Measurements from ENCODE around the gene SENP6. TPM values are rescaled to one million over a fixed set of nuclear protein-coding genes. Genes with fewer than 3 reads are reported as not detected.

SENP6 gene
- total RNA-seq, 1 donor from 2014 or later: 282 TPM

- peak; percentile 31 for DNase-seq (ENCODE audit: low spot score)
Measured at GRCh38 chr6:75747152-75747992, 145.7 kb downstream of the SENP6 start.

- DNase-seq (ENCODE audit: low spot score): no peak
Measured at GRCh38 chr6:75748003-75748742, 146.5 kb downstream of the SENP6 start.

GRCh38 chr6:75748743-75749538 is 147.3 kb downstream of the SENP6 start, which contains the start of gene MYO6:
Gene MYO6, plus strand, starts transcription at chr6:75749239. Its CDS starts 68,309 bp downstream, at chr6:75817548.
- DNase-seq (ENCODE audit: low spot score): peak; percentile 71

- no peak for DNase-seq (ENCODE audit: low spot score)
Measured at GRCh38 chr6:75751443-75751842, 149.8 kb downstream of the SENP6 start.

GRCh38 chr6:75752365-75752764 is 150.7 kb downstream of the SENP6 start:
- peak; percentile 35 for DNase-seq (ENCODE audit: low spot score)

GRCh38 chr6:75755704-75756103 is 154.0 kb downstream of the SENP6 start:
- no peak for DNase-seq (ENCODE audit: low spot score)

GRCh38 chr6:75757295-75757694 is 155.6 kb downstream of the SENP6 start:
- no peak for DNase-seq (ENCODE audit: low spot score)

- DNase-seq (ENCODE audit: low spot score): no peak
Measured at GRCh38 chr6:75758061-75758460, 156.4 kb downstream of the SENP6 start.

- no peak for DNase-seq (ENCODE audit: low spot score)
Measured at GRCh38 chr6:75759207-75759606, 157.5 kb downstream of the SENP6 start.

- peak; percentile 6 for DNase-seq (ENCODE audit: low spot score)
Measured at GRCh38 chr6:75760320-75760719, 158.6 kb downstream of the SENP6 start.

- no peak for DNase-seq (ENCODE audit: low spot score)
Measured at GRCh38 chr6:75761489-75761888, 159.8 kb downstream of the SENP6 start.

GRCh38 chr6:75762063-75762462 is 160.4 kb downstream of the SENP6 start:
- no peak for DNase-seq (ENCODE audit: low spot score)

GRCh38 chr6:75766387-75766786 is 164.7 kb downstream of the SENP6 start:
- DNase-seq (ENCODE audit: low spot score): no peak

Other genes starting within 250 kb of the SENP6 start
- gene FILIP1, start 108.1 kb upstream of the SENP6 start, total RNA-seq (ENCODE audit: insufficient read depth, low replicate concordance): 79.2 TPM
- gene MYO6, start 147.4 kb downstream of the SENP6 start, total RNA-seq (ENCODE audit: insufficient read depth, low replicate concordance): 6.7 TPM

Measured in umbilical cord (tissue), 2 donors.